HEK293T (cell line): ENCODE data around the gene LYPLAL1.

Experiments
- ARNT ChIP-seq: fragments of 450-650 bp; IDR thresholded peaks from 2 replicates; pipeline ENCODE4 v1.6.1; 2017; ENCODE audit warnings: mild to moderate bottlenecking
- BHLHE40 ChIP-seq: fragments of 450-650 bp; IDR thresholded peaks from 2 replicates; pipeline ENCODE4 v1.6.1; 2016; ENCODE audit warnings: mild to moderate bottlenecking, moderate library complexity, borderline replicate concordance
- CTBP1 ChIP-seq: fragments of 450-650 bp; IDR thresholded peaks from 2 replicates; pipeline ENCODE4 v1.6.1; 2016; ENCODE audit warnings: borderline replicate concordance
- ELF4 ChIP-seq: fragments of 450-650 bp; IDR thresholded peaks from 2 replicates; pipeline ENCODE4 v1.6.1; 2017; ENCODE audit warnings: antibody characterized with exemption
- FOXA1 ChIP-seq: fragments of 450-650 bp; IDR thresholded peaks from 2 replicates; pipeline ENCODE4 v1.6.1; 2016; ENCODE audit warnings: mild to moderate bottlenecking
- FOXK2 ChIP-seq: fragments of 450-650 bp; IDR thresholded peaks from 2 replicates; pipeline ENCODE4 v1.6.1; 2016; ENCODE audit warnings: mild to moderate bottlenecking
- FOXM1 ChIP-seq: fragments of 450-650 bp; IDR thresholded peaks from 2 replicates; pipeline ENCODE4 v1.6.1; 2017; ENCODE audit warnings: mild to moderate bottlenecking, borderline replicate concordance
- L3MBTL2 ChIP-seq: fragments of 450-650 bp; conservative IDR thresholded peaks from 2 replicates; pipeline ENCODE4 v1.6.1; 2016; ENCODE audit warnings: mild to moderate bottlenecking
- NFRKB ChIP-seq: fragments of 450-650 bp; IDR thresholded peaks from 2 replicates; pipeline ENCODE4 v1.6.1; 2016; ENCODE audit warnings: mild to moderate bottlenecking, moderate library complexity
- SP1 ChIP-seq: fragments of 450-650 bp; IDR thresholded peaks from 2 replicates; pipeline ENCODE4 v1.6.1; 2017
- SUZ12 ChIP-seq: fragments of 450-650 bp; IDR thresholded peaks from 2 replicates; pipeline ENCODE4 v1.6.1; 2016; ENCODE audit warnings: mild to moderate bottlenecking
- TARDBP ChIP-seq: fragments of 450-650 bp; IDR thresholded peaks from 2 replicates; pipeline ENCODE4 v1.6.1; 2016
- ZNF384 ChIP-seq: fragments of 450-650 bp; IDR thresholded peaks from 2 replicates; pipeline ENCODE4 v1.6.1; 2016
- TF ChIP-seq, protein P1 (sequence below): fragments of 450-650 bp; IDR thresholded peaks from 2 replicates; pipeline ENCODE4 v1.6.1; 2016

DNA sequence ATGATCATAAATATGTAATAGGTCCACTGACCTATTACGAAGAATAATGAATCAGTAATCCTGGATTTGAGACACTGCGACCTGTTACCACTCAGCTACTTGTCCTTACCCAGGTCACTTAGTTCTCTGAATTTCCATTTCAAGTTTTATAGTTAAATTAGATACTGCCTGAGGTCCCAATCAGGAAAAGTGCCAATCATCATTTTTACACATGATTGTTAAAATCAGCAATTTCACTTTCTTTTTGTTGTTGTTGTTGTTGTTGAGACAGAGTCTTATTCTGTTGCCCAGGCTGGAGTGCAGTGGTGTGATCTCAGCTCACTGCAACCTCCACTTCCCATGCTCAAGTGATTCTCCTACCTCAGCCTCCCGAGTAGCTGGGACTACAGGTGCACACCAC is 22.8 kb upstream of the LYPLAL1 start:
- TF ChIP-seq SUZ12 (no peak), ARNT (no peak), L3MBTL2 (no peak), FOXM1 (no peak), TARDBP (no peak), BHLHE40 (no peak), NFRKB (no peak), FOXA1 (no peak), ELF4 (no peak), SP1 (no peak), FOXK2 (no peak), CTBP1 (no peak), ZNF384 (no peak)
- TF ChIP-seq, protein P1, sequence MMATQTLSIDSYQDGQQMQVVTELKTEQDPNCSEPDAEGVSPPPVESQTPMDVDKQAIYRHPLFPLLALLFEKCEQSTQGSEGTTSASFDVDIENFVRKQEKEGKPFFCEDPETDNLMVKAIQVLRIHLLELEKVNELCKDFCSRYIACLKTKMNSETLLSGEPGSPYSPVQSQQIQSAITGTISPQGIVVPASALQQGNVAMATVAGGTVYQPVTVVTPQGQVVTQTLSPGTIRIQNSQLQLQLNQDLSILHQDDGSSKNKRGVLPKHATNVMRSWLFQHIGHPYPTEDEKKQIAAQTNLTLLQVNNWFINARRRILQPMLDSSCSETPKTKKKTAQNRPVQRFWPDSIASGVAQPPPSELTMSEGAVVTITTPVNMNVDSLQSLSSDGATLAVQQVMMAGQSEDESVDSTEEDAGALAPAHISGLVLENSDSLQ: no peak
